T-helper 1 cell treated with Interleukin-12 subunit alpha and Interleukin-12 subunit beta and Interleukin-4 antibody, amounts not matched to agents 30 μg/mL and 1 μg/mL, for 36 hours (primary cell): ENCODE results near the gene TMEM258.

Experiments used
- H3K27ac Mint-ChIP-seq: one replicate; pipeline ENCODE4 v1.8.0; 2021; ENCODE audit warnings: mild to moderate bottlenecking, mixed read lengths
- H3K27me3 Mint-ChIP-seq: one replicate; pipeline ENCODE4 v1.8.0; 2021; ENCODE audit warnings: low read depth, mixed read lengths
- H3K36me3 Mint-ChIP-seq: one replicate; pipeline ENCODE4 v1.8.0; 2021; ENCODE audit warnings: low read depth, mixed read lengths
- H3K4me1 Mint-ChIP-seq: one replicate; pipeline ENCODE4 v1.8.0; 2021; ENCODE audit warnings: low read depth, mixed read lengths
- H3K4me3 Mint-ChIP-seq: one replicate; pipeline ENCODE4 v1.8.0; 2021; ENCODE audit warnings: mild to moderate bottlenecking, moderate library complexity, mixed read lengths
- H3K9me3 Mint-ChIP-seq: one replicate; pipeline ENCODE4 v1.8.0; 2021; ENCODE audit warnings: mixed read lengths

The TMEM258 gene

DNA sequence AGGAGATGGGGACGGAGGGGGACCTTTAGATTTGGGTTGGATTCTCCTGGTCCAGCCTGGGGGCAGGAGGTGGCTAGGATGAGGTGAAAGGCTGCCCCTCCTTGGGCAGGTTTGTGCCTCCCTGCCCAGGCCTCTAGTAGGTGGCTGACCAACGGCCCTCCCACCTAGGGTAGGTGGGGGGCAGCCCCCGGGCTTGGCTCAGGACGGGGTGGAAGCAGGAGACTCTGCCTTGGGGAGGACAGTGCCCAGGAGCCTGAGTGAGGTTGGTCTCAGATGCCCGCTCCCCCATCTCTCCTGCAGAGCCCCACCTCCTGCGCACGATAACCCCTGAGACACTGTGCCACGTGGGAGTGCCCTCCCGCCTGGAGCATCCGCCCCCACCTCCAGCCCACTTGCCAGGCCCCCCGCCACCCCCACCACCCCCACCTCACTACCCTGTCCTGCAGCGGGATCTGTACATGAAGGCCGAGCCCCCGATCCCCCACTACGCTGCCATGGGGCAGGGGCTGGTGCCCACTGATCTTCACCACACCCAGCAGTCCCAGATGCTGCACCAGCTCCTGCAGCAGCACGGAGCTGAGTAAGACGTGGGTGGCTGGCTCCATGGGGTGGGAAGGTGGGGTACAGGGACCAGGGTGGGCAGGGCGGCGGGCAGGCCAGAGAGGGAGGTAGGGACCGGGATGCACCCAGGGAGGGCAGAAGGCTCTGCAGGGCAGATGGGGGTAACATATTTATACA is 22.3 kb downstream of the TMEM258 start:
- Mint-ChIP-seq H3K4me3 (no peak overlapping the region), H3K27ac (no peak overlapping the region), H3K4me1 (no peaks in the 10 kb centered on the region), H3K9me3 (no peaks in the 10 kb centered on the region), H3K27me3 (no peaks in the 10 kb centered on the region), H3K36me3 (no peaks in the 10 kb centered on the region)

DNA sequence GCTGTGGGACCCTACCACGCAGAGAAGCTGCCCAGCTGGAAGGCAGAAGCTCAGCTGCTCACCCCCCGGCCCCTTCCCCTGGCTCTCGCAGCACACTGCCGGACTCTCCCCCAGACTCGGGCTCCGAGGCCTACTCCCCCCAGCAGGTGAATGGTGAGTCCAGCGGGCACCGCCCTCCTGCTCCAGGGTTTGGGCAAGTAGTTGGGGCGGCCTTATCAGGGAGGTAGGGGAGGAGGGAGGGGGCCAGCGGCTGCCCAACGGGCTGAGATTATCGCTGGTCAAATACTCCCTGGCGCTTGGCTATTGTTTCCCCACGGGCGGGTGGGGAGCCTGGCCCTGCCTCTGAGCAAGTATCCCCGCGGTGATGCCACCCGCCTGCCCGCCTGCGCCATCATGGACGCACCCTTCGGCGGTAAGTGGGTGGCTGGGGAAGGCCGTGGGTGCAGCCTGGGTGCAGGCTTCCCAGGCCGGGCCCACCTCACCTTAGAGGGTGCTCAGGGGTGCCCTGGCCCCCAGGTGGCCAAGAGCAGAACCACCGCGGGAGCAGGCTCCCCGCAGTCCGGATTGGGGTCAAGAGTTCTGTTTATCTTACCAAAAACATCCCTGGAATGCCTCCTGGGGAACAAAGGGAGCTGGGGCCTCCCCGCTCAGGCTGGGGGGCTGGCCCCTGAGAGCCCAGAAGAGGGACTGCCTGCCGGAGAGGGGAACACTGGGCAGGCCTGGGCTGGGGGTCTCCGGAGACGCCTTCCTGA is 23.1 kb downstream of the TMEM258 start:
- H3K4me1 Mint-ChIP-seq, result no peaks in the 10 kb centered on the region
- no peaks in the 10 kb centered on the region for H3K9me3 Mint-ChIP-seq
- no peaks in the 10 kb centered on the region for H3K27me3 Mint-ChIP-seq
- H3K4me3 Mint-ChIP-seq, result no peak overlapping the region
- no peaks in the 10 kb centered on the region for H3K36me3 Mint-ChIP-seq
- H3K27ac Mint-ChIP-seq, result no peak overlapping the region

DNA sequence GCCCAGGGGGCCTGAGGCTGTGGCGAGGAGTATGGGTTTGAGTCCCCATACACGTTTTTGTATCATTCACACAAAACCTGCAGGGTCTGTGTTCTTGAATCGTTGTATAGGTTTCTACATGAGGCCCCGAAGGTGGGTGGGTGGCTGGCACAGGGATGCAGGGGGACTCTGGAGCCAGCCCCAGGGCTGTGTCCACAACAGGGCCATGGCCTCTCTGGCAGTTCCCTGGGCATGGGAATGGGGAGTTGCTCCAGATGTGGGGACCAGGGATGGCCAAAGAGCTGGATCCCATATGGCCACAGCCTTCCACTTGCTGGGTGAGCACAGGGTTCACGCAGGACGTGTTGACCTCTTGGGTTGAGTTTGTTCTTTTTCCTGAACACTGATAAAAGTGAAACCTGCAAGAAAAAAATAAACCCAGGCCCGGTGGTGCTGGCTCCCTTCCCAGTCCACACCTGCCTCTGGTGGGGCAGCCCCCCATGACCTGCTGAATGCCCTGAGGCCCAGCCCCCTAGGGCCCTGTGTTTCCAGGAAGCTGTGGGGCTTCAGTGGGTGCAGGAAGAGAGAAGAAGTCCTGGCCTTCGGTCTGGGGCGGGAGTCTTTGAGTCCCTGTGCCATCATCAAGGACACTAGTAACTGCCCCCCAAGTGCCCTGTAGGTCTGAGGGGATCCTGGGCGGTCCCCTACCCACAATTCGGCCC is 23.9 kb downstream of the TMEM258 start:
- H3K27me3 Mint-ChIP-seq, result no peaks in the 10 kb centered on the region

DNA sequence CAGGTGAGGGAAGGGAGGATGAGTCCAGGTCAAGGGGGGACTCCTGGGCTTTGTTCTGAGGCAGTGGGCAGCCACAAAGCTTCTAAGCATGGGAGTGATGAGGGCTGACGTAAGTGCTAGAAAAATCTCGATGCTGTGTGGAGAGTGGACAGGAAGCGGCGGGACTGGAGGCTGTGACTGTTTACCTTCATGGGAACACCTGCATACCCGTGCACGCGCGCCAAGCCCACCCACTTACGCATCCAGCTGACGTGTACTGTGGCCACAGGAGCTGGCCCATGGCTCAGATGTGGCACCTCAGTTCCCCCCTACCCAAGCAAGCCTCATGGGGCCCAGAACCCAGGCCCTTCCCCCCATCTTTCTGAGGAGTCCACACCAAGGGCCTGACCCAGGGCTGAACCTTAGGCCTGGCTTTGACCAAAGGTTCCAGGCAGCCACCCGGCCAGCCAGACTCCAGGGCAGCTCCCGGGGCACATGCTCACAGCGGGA is 26.0 kb downstream of the TMEM258 start:
- Mint-ChIP-seq H3K9me3 (no peaks in the 10 kb centered on the region), H3K27ac (no peak overlapping the region), H3K4me3 (no peak overlapping the region), H3K4me1 (no peaks in the 10 kb centered on the region), H3K27me3 (no peaks in the 10 kb centered on the region), H3K36me3 (no peaks in the 10 kb centered on the region)

More for the DNA sequence above, 23.9 kb downstream of the TMEM258 start:
- no peaks in the 10 kb centered on the region for H3K9me3 Mint-ChIP-seq
- no peak overlapping the region for H3K27ac Mint-ChIP-seq
- no peaks in the 10 kb centered on the region for H3K36me3 Mint-ChIP-seq
- no peaks in the 10 kb centered on the region for H3K4me1 Mint-ChIP-seq
- no peak overlapping the region for H3K4me3 Mint-ChIP-seq

DNA sequence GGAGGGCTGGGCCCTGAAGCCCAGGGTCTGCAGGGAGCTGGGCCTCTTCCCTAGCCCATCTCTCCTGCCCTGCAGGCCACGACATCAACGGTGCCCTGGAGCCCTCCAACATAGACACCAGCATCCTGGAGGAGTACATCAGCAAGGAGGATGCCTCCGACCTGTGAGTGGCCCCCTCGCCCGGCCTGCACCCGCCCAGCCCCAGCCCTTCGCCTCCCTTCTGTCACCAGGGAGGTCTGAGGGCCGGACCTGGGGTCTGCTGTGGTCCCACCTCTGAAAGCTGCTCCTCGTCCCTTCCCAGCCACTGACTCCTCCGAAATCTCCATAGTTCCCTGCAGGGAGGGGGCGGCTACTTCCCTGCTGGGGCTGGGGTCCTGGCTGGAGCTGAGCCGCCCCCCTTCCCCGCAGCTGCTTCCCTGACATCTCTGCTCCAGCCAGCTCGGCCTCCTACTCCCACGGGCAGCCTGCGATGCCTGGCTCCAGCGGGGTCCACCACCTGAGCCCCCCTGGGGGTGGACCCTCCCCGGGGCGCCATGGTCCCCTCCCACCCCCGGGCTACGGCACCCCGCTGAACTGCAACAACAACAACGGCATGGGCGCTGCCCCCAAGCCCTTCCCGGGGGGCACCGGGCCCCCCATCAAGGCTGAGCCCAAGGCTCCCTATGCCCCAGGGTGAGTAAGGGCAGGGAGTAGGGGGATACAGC is 26.7 kb downstream of the TMEM258 start:
- H3K27ac Mint-ChIP-seq, result no peak overlapping the region
- H3K36me3 Mint-ChIP-seq, result no peaks in the 10 kb centered on the region
- no peaks in the 10 kb centered on the region for H3K9me3 Mint-ChIP-seq
- H3K4me1 Mint-ChIP-seq, result no peaks in the 10 kb centered on the region
- no peak overlapping the region for H3K4me3 Mint-ChIP-seq
- H3K27me3 Mint-ChIP-seq, result no peaks in the 10 kb centered on the region

DNA sequence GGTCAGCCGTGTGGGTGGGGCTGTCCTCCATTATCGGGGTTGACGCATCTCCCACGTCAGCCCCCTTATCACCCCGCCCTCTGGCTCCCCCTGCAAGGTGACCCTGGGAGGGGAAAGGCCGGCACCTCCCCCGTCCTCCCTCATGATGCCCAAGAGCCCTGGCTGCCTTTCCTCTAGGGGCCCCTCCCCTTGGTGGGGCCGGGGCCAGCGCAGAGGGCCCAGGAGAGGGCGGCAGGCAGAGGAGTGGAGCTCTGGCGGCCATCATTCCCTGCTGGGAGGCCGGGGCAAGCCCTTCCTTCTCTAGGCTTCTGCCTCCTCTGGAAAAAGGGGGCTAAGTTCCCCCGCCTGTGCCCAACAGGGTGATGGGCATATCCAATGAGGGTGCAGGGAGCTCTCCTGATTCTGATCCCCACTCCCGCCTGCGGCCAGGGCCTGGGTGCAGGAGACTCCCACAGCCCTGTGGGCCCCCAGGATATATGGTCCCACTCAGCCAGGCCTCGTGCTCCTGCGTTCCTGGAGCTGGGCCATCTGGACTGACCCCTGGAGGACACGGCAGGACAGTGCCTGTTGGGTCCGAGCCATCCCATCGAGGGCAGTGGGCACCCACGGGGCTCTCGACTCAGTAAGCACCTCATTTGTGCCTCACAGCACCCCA is 27.7 kb downstream of the TMEM258 start:
- H3K4me3 Mint-ChIP-seq, result no peak overlapping the region
- no peak overlapping the region for H3K27ac Mint-ChIP-seq
- H3K36me3 Mint-ChIP-seq, result no peaks in the 10 kb centered on the region
- H3K9me3 Mint-ChIP-seq, result no peaks in the 10 kb centered on the region
- H3K4me1 Mint-ChIP-seq, result no peaks in the 10 kb centered on the region
- H3K27me3 Mint-ChIP-seq, result no peaks in the 10 kb centered on the region

DNA sequence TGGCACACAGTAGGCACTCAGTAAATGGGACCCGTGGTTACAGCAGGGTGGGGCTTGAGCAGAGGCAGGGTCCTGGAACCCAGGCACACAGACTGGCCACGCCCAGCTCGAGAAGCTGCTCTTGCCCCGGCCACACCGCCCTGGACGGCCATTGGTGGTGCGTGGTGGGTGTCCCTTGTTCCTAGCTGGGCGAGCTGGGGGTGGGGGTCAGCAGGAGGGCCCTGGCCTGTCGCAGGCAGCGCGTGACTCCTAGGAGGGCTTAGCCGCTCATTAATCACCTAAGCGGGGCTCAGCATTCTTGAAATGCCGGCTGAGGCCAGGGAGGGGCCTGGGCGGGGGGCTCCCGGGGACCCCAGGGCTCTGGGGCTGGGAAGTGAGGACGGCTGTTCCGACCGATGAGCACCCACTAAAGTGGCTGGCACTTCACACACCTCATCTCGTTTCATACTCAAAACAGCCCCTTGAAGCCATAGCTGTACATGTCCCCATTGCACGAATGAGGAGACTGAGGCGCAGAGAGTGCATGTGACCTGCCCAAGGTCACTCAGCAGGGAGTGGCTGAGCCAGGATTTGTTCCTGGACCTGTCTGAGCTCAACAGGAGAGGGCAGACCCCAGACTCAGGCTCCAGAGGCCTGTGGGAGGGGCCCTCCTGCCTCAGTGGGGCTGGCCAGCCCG is 28.3 kb downstream of the TMEM258 start:
- no peaks in the 10 kb centered on the region for H3K27me3 Mint-ChIP-seq
- no peaks in the 10 kb centered on the region for H3K4me1 Mint-ChIP-seq
- H3K36me3 Mint-ChIP-seq, result no peaks in the 10 kb centered on the region
- H3K27ac Mint-ChIP-seq, result no peak overlapping the region
- no peaks in the 10 kb centered on the region for H3K9me3 Mint-ChIP-seq
- no peak overlapping the region for H3K4me3 Mint-ChIP-seq

DNA sequence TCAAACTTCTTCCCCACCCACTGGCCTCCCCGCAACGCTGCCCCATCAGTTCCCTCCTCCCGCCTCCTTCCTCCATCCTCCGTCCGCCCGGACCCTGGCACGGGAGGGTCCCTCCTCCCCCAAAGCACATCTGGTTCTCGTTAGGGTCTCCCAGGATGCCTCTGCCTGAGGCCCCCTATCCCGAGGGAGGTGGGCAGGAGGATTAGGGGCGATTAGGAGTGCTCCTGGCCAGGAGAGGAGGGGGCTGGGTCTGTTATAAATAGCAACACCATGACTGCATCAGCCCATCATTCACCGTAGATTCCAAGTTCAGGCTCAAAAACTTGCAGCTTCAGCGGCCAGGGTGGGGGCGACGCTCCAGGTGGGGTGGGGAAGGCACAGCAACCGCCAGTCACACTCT is 29.6 kb downstream of the TMEM258 start:
- no peak overlapping the region for H3K27ac Mint-ChIP-seq
- H3K36me3 Mint-ChIP-seq, result no peaks in the 10 kb centered on the region
- peaks cover 4% of the 10 kb centered on the region for H3K27me3 Mint-ChIP-seq
- H3K9me3 Mint-ChIP-seq, result no peaks in the 10 kb centered on the region
- H3K4me1 Mint-ChIP-seq, result no peaks in the 10 kb centered on the region
- H3K4me3 Mint-ChIP-seq, result no peak overlapping the region

DNA sequence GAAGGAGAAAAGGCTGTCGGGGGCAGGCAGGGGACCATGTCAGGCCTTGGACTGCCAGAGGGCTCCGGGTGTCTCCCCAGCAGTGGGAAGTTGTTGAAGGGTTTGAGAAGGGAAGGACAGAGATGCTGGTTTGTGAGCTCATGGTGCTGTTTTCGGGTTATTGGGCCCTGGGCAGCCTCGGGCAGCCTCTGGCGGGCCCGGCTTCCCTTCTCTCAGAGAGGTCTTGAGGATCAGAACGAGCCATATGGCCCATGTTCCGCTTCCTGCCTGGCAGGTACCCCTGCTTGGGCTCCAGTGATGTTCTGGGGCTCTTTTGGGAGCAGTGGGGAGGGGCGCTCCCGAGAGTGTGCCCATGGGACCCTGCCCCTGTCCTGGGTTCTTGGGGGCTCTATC is 30.2 kb downstream of the TMEM258 start:
- H3K9me3 Mint-ChIP-seq, result no peaks in the 10 kb centered on the region
- peaks cover 4% of the 10 kb centered on the region for H3K27me3 Mint-ChIP-seq
- no peaks in the 10 kb centered on the region for H3K4me1 Mint-ChIP-seq
- no peak overlapping the region for H3K4me3 Mint-ChIP-seq
- H3K27ac Mint-ChIP-seq, result no peak overlapping the region
- no peaks in the 10 kb centered on the region for H3K36me3 Mint-ChIP-seq

DNA sequence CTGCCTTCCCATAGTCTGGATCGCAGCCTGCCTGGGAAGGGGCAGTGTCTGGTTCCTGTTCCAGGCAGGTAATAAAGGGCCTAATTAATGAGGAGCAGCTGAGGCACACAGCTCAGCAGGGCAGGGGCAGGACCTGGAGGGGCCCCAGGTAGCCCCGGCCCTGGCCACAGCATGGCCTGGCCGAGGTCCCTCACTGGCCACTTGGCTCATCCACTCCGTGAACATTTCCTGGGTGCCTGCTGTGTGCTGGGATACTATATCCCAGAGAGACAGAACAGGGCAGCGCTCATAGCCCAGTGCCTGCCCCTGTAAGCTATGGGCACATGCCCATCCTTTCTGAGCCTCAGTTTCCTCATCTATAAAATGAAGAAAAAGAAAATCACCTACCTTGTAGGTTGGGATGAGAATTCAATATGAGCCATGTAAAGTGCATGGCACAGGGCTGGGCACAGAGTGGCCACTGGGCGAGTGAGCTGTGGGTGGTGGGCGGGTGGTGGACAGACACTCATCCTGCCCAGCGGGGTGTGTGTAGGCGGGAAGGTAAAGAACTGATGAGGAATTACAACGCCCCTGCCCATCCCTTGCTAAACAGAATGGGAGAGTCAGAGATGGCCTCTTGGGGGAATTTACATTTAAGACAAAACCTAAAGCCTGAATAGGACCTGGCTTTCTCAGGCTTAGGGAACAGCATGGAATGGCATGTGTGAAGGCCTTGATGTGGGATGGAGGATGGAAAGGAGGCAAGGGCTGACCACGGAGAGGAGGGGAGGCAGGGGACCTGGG is 30.8 kb downstream of the TMEM258 start:
- Mint-ChIP-seq H3K36me3 (no peaks in the 10 kb centered on the region), H3K4me3 (no peak overlapping the region), H3K27me3 (peaks cover 4% of the 10 kb centered on the region), H3K27ac (no peak overlapping the region), H3K9me3 (no peaks in the 10 kb centered on the region), H3K4me1 (no peaks in the 10 kb centered on the region)

DNA sequence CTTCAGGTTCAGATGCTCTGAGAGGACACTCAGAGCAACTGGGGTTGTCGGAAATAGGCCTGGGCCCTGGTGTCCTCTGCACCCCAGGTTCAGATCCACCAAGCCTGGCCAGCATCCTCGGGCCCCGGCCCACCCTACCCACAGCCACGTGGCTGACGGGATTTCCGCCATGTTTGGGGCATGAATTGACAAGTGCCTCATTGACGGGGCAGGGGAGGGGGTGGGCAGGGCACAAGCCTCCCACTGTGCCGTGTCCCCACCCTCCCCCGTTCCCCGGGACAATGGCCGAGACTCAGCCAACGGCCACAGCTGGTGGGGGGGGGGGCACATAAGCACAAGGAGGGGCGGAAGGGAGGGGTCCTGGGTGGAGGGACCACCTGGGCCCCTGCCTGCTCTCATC is 31.5 kb downstream of the TMEM258 start:
- Mint-ChIP-seq H3K36me3 (no peaks in the 10 kb centered on the region), H3K4me1 (peaks cover 6% of the 10 kb centered on the region), H3K4me3 (no peak overlapping the region), H3K9me3 (no peaks in the 10 kb centered on the region), H3K27me3 (peaks cover 4% of the 10 kb centered on the region), H3K27ac (no peak overlapping the region)

DNA sequence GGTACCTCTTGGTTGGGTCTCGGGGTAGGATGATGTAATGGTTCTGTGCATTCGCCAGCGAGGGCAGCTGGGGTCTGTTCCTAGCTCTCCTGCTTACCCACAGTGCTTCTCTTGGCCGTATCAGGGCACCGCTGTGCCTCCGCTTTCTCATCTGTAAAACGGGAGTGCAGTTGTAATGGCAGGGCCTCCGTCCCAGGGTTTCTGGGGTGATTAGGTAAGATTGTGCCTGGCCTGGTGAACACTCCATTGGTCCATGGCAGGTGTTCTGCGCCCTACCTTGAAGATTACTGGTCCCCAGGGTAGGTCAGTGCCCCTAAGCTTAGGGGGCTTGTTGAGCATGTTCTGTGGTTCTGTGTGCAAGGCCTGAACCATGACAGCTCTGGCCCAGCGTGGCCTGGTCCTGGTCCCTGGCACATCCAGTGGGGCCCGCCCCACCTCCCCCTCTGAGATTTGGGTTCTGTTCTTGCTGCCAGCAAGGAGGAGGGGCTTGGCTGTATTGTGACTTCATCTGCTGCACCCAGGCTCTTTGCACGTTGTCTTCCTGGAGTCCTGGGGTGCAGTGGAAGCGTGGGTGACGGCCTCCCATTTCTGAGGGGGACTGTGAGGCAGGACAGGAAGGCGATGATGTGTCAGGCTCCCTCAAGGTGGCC is 35.1 kb downstream of the TMEM258 start:
- Mint-ChIP-seq H3K4me3 (no peak overlapping the region), H3K27ac (no peak overlapping the region), H3K4me1 (peaks cover 10% of the 10 kb centered on the region), H3K9me3 (no peaks in the 10 kb centered on the region), H3K36me3 (peaks cover 2% of the 10 kb centered on the region), H3K27me3 (peaks cover 18% of the 10 kb centered on the region)
